Measurements from ENCODE around the gene ZNF462. TPM values are rescaled to one million over a fixed set of nuclear protein-coding genes. Genes with fewer than 3 reads are reported as not detected.

The ZNF462 gene
- total and polyA plus RNA-seq, 2 of the 4 experiments (the other 2 are of a cell fraction), result 6.1 to 18.8 TPM

- Histone ChIP-seq H3K27me3 (ENCODE audit: control insufficient read depth, insufficient read depth, low read length) (no peaks in the 10 kb centered on the region), H2BK15ac (ENCODE audit: low read depth, low read length) (no peak overlapping the region), H3K4ac (ENCODE audit: low read depth, low read length) (no peak overlapping the region), H3K36me3 (ENCODE audit: control insufficient read depth, insufficient read depth, low read length) (no peaks in the 10 kb centered on the region), H4K91ac (ENCODE audit: insufficient read depth, low read depth, low read length) (no peak overlapping the region), H3K14ac (replicated peaks; ENCODE audit: low read depth, low read length) (no peak overlapping the region), H4K8ac (ENCODE audit: low read depth in 2 of 2, low read length in 2 of 2) (no peak overlapping the region), H2BK5ac (ENCODE audit: low read depth, low read length, poor library complexity, severe bottlenecking) (no peak overlapping the region), H3K4me3 (ENCODE audit: insufficient read depth, low read depth, low read length) (no peak overlapping the region), H3K9me1 (ENCODE audit: insufficient read depth, low read length) (no peaks in the 10 kb centered on the region), H3K4me2 (ENCODE audit: low read depth, low read length) (no peak overlapping the region), H2AFZ (replicated peaks; ENCODE audit: low read length, poor library complexity) (no peak overlapping the region), H3K79me1 (ENCODE audit: low read depth in 1 of 2, low read length in 2 of 2) (peaks cover 17 to 31% of the 10 kb centered on the region in 2 experiments), H3K9ac (ENCODE audit: low read depth, low read length) (no peak overlapping the region), H2AK5ac (ENCODE audit: low read depth, low read length) (no peak overlapping the region), H3K23ac (ENCODE audit: low read depth, low read length) (no peak overlapping the region), H2BK120ac (ENCODE audit: low read depth, low read length) (no peak overlapping the region), H2AK9ac (replicated peaks; ENCODE audit: low read depth, low read length, poor library complexity) (no peak overlapping the region), H3K18ac (ENCODE audit: low read depth, low read length) (no peak overlapping the region), H4K20me1 (ENCODE audit: insufficient read depth, low read length) (no peaks in the 10 kb centered on the region; the same call in 1 of the 2 replicates), H3K56ac (ENCODE audit: extremely low read depth, insufficient read depth, low read length) (no peak overlapping the region), H3K27ac (ENCODE audit: insufficient read depth, low read length) (no peak overlapping the region), H3K4me1 (ENCODE audit: control insufficient read depth, insufficient read depth, low read length) (peaks cover 9% of the 10 kb centered on the region), H3K9me3 (ENCODE audit: control insufficient read depth, insufficient read depth, low read length) (no peaks in the 10 kb centered on the region), H4K5ac (ENCODE audit: low read depth, low read length) (no peak overlapping the region), H2BK20ac (ENCODE audit: low read depth, low read length) (no peak overlapping the region)
- no peak for TF ChIP-seq CEBPB (IDR thresholded peaks at IDR 0.05; ENCODE audit: low read depth, low read length)
- TF ChIP-seq MAZ (IDR thresholded peaks at IDR 0.05; ENCODE audit: borderline replicate concordance, low read depth, low read length), result no peak
- TF ChIP-seq MXI1 (IDR thresholded peaks at IDR 0.05; ENCODE audit: borderline replicate concordance, low read depth, low read length), result no peak
- TF ChIP-seq CHD1 (IDR thresholded peaks at IDR 0.05; ENCODE audit: low read depth, low read length), result no peak
- TF ChIP-seq RFX5 (IDR thresholded peaks at IDR 0.05; ENCODE audit: low read depth, low read length), result no peak
- TF ChIP-seq NFE2L2 (IDR thresholded peaks at IDR 0.05; ENCODE audit: low read depth, low read length), result no peak
- TF ChIP-seq RCOR1 (IDR thresholded peaks at IDR 0.05; ENCODE audit: insufficient replicate concordance, low read length), result no peak
- TF ChIP-seq ELK1 (IDR thresholded peaks at IDR 0.05; ENCODE audit: borderline replicate concordance, low read depth, low read length), result no peak
- TF ChIP-seq RAD21 (IDR thresholded peaks at IDR 0.05; ENCODE audit: low read length), result no peak
- no peak for TF ChIP-seq BHLHE40 (IDR thresholded peaks at IDR 0.05; ENCODE audit: low read depth, low read length)
- TF ChIP-seq FOS (IDR thresholded peaks at IDR 0.05; ENCODE audit: low read depth, low read length), result no peak
- no peak for TF ChIP-seq POLR2A (IDR thresholded peaks at IDR 0.05; ENCODE audit: low read depth, low read length)
- TF ChIP-seq SMC3 (IDR thresholded peaks at IDR 0.05; ENCODE audit: low read depth, low read length), result no peak
- TF ChIP-seq MAFK (IDR thresholded peaks at IDR 0.05; ENCODE audit: low read depth, low read length), result no peak
- TF ChIP-seq USF2 (IDR thresholded peaks at IDR 0.05; ENCODE audit: low read depth, low read length), result no peak
- no peak for TF ChIP-seq CTCF (conservative IDR thresholded peaks at IDR 0.05; ENCODE audit: low read depth, low read length)
- DNase-seq, result no peak
- POLR2A ChIA-PET (ENCODE audit: unreplicated experiment), result no interaction called here
- intact Hi-C loops (cut with micrococcal nuclease), result no loop called here
- no CpG with 5 or more reads among the region's 5 CpGs for WGBS, 2 experiments (ENCODE audit: extremely low coverage in 2 of 2, insufficient read length in 1 of 2)
- CTCF ChIA-PET, result no interaction called here
- no TSS peak for BruUV-seq (replicated peaks)
- dilution Hi-C loops (cut with HindIII; ENCODE audit: low sequenced_read_pairs, unreplicated experiment), result no loop called here
- in situ Hi-C loops (cut with MboI; ENCODE audit: low sequenced_read_pairs), result no loop called here
- no peak for ATAC-seq (ENCODE audit: low read depth)
These were observed 50.3 kb downstream of the ZNF462 start for GRCh38 chr9:106913276-106913675.
